GM12872 (cell line): ENCODE measurements around the gene GNPDA1.

ENCODE experiments used
- TF ChIP-seq, protein P1 (sequence below): IDR thresholded peaks from 3 replicates; pipeline ENCODE4 v1.5.1; 2011; ENCODE audit warnings: low read depth, mild to moderate bottlenecking, low read length, moderate library complexity; ENCODE audit not compliant: insufficient read depth

The GNPDA1 gene

DNA sequence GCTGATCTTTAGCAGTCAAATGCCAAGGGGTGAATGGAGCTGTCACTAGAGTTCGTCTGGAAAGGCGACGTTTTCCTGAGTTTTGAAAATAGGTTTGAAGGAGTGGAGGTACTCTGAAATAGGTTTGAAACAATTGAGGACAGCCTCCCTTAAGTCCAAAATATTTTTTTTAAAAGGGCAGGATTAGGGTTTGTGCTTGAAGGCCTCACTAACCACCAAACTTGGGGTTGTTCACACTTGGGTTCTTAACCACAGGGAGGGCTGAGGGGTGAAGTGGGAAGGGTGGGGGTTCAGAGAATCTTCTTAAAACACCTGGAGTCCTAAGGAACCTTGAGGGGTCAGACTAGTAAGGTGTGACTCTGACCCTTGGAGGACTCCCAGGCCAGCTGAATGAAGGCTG is 51.4 kb downstream of the GNPDA1 start:
- TF ChIP-seq, protein P1, sequence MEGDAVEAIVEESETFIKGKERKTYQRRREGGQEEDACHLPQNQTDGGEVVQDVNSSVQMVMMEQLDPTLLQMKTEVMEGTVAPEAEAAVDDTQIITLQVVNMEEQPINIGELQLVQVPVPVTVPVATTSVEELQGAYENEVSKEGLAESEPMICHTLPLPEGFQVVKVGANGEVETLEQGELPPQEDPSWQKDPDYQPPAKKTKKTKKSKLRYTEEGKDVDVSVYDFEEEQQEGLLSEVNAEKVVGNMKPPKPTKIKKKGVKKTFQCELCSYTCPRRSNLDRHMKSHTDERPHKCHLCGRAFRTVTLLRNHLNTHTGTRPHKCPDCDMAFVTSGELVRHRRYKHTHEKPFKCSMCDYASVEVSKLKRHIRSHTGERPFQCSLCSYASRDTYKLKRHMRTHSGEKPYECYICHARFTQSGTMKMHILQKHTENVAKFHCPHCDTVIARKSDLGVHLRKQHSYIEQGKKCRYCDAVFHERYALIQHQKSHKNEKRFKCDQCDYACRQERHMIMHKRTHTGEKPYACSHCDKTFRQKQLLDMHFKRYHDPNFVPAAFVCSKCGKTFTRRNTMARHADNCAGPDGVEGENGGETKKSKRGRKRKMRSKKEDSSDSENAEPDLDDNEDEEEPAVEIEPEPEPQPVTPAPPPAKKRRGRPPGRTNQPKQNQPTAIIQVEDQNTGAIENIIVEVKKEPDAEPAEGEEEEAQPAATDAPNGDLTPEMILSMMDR, result no peak

DNA sequence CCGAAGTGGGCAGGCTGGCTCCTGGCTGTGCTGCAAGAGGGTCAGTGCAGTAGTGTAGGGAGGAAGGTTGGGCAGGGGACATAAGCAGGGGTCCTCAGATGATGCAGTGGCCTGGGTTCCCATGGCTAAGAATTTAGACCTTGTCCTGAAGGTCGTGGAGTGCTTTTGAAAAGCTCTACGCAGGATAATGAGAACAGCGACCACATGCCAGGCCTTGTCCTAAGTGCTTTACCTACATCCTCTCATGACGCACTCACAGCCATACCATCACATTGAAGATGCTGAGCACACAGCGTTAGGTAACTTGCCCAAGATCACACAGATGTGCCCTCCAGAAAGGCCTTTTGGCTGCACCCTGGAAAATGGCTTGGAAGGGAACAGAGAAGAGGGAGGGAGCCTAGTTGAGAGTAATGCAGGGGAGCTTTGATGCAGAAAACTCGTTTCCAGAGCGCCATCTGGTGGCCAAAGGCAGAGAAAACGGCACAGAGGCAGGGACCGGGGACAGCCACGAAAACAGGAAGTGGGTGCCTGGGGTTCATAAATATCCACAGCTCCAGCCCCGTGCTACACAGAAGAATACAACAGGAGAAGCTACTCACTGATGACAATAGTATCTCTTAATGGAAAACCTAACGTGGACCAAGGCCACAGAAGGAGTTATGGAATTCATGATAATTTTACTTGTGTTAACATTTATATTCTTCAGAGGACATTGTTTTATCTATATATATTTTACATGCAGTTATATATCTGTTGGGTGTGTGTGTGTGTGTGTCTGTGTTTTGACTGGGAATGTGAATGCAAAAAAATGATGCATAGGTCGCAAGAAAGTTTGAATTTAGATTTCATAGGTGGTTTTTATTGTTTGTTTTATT is 52.1 kb downstream of the GNPDA1 start:
- TF ChIP-seq, protein P1, result peak; percentile 86

DNA sequence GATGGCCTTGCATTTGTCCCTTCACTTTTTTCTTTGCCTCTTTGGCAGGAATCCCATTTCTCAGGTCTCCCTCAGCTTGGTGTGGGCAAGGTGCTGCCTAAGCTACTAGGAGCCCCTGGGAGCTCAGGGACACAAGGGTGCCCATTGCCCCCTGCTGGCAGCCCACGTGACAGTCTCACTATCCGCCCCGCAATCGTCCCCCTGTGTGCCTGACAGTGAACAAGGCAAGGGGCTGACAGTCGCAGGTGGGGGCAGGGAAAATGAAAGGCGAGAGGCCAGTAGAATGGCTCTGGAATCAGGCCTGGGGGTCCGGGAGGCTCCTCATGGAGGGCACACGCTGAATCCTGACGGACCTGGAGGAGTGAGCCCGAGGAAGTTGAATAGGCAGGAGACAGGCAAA is 52.8 kb downstream of the GNPDA1 start:
- TF ChIP-seq, protein P1, result peak; percentile 56

DNA sequence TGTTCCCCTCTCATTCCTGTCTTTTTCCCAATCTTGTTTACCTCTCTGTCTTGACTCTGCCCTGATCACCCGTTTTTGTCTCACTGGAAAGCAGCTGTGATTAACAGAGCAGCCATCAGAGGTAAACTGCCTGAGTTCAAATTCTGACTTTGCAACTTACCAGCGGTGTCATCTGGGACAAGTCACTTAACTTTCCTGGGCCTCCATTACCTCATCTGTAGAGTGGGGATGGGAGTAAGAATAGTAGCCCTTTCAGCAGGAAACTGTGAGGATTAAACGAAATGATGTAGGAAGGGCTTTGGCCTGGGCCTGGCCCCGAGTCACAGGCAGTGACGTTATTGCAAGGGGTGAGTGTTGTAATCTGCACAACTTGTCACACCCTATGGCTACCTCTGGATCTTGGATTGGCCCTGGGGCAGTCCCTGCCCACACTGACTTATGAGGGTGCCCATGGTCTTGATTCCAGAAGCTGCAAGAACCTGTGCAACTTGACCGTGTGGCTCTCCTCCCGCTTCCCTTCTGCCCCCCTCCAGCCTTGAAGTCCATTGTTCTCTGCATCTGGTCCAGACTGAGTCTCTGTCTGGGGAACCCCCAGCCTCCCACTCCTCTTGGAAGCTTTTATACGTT is 54.2 kb downstream of the GNPDA1 start:
- TF ChIP-seq, protein P1, result no peak

DNA sequence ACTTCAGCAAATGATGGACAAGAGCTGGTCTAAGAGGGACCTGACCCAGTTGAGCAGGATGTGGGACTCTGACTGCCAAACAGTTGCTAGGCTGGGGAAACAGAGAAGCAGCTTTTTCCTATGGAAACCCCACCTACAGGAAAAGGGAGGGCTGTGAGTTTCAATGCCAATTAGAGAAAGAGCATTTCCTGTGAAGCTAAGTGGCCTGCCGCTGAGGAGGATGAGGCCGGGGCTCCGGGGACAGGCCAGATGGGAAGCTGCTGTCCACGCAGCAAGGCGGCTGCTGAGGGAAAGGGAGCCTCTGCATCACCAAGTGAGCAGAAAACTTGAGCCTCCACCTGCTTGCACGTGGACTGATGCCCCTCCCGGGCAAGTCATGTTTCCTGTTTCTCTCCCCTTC is 54.7 kb downstream of the GNPDA1 start, which contains the start of gene PCDH12:
Gene PCDH12 (minus strand): TSS at position 90 of the 400 bp plus-strand sequence. CDS start 351 bp downstream, outside the sequence.
- TF ChIP-seq, protein P1, result no peak

DNA sequence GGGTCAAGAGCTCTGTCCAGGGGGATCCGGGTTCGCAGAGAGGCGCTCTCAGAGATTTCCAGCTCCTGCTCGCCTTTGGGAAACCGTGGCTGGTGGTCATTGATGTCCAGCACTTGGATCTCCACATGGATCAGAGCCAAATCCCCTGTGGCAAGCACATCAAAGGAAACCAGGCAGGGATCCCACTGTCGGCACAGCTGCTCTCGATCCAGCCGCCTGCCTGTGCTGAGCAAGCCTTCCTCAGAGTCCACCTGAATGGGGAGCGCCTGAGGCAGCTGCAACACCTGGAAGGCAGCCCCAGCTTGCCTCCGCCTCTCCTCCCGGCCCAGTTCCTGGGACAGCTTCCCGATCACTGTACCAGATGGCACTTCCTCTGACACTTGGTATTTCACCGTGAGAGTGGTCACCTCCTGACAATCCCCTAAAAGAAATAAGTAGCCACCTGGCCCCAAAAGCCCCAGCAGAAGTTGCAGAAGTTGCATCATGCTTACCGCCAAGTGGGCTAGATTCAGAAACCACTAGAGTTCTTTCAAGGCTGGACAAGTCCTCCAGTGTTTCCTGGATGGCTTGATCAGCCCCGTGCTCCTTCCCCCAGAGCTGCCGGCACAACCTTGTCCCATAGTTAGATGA is 55.3 kb downstream of the GNPDA1 start:
- TF ChIP-seq, protein P1, result no peak

DNA sequence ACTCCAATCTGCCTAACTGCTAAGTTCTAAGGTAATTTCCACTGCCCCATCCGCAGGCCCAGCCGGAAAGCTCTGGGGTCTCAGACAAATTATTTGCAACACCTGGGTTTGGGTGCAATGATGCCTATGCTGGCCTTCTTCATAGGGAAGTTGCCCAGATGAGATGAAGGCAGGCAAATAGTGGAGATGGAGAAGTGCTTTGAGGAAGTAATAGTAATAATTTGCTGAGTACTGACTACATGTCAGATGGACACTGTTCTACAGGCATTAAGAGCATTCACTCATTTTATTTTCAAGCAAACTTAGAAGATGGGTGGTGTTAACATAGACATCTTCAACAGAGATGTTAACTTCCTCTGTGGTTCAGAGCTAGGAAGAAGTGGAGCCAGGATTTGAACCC is 58.6 kb downstream of the GNPDA1 start:
- TF ChIP-seq, protein P1, result no peak
